RWPE2 (cell line): ENCODE measurements around the gene ZBTB5.
"Not testable (repeated sequence)": the region's sequence is repeated elsewhere in the genome, so short reads cannot be mapped to it uniquely, and the experiment has no call there.

Experiments used
- ATAC-seq: fragments of 200-7000 bp; cut with Tn5 transposase; 3 replicates; pipeline ENCODE4 v1.9.1; 2021; ENCODE audit warnings: low read depth
- DNase-seq: peaks from one replicate; pipeline ENCODE4 v3.0.0-alpha.2; 2020; ENCODE audit warnings: low spot score
- H3K27ac ChIP-seq: fragments of 450-650 bp; 2 replicates; pipeline ENCODE4 v1.5.1; 2017; ENCODE audit warnings: mild to moderate bottlenecking; ENCODE audit not compliant: poor library complexity, severe bottlenecking
- H3K27me3 ChIP-seq: fragments of 250-450 bp; sonication (Bioruptor Pico); 2 replicates; pipeline ENCODE4 v1.5.1; 2021; ENCODE audit warnings: mild to moderate bottlenecking, moderate library complexity; ENCODE audit not compliant: insufficient read depth, poor library complexity, severe bottlenecking
- H3K36me3 ChIP-seq: fragments of 250-450 bp; sonication (Bioruptor Pico); 2 replicates; pipeline ENCODE4 v1.5.1; 2020; ENCODE audit warnings: low read depth, mild to moderate bottlenecking, moderate library complexity
- H3K4me1 ChIP-seq: fragments of 250-450 bp; sonication (Bioruptor Pico); 2 replicates; pipeline ENCODE4 v1.5.1; 2021; ENCODE audit warnings: mild to moderate bottlenecking, moderate library complexity; ENCODE audit not compliant: insufficient read depth, poor library complexity, severe bottlenecking
- H3K4me3 ChIP-seq: fragments of 250-450 bp; sonication (Bioruptor Pico); 2 replicates; pipeline ENCODE4 v1.5.1; 2021; ENCODE audit warnings: mild to moderate bottlenecking, moderate library complexity; ENCODE audit not compliant: severe bottlenecking
- H3K9me3 ChIP-seq: fragments of 250-450 bp; sonication (Bioruptor Pico); 2 replicates; pipeline ENCODE4 v1.5.1; 2021; ENCODE audit warnings: mild to moderate bottlenecking, moderate library complexity; ENCODE audit not compliant: severe bottlenecking
- TF ChIP-seq, protein P1 (sequence below): fragments of 450-650 bp; IDR thresholded peaks from one replicate; pipeline ENCODE4 v1.5.1; 2017; ENCODE audit warnings: mild to moderate bottlenecking, moderate library complexity; ENCODE audit not compliant: poor library complexity, severe bottlenecking

Gene ZBTB5

DNA sequence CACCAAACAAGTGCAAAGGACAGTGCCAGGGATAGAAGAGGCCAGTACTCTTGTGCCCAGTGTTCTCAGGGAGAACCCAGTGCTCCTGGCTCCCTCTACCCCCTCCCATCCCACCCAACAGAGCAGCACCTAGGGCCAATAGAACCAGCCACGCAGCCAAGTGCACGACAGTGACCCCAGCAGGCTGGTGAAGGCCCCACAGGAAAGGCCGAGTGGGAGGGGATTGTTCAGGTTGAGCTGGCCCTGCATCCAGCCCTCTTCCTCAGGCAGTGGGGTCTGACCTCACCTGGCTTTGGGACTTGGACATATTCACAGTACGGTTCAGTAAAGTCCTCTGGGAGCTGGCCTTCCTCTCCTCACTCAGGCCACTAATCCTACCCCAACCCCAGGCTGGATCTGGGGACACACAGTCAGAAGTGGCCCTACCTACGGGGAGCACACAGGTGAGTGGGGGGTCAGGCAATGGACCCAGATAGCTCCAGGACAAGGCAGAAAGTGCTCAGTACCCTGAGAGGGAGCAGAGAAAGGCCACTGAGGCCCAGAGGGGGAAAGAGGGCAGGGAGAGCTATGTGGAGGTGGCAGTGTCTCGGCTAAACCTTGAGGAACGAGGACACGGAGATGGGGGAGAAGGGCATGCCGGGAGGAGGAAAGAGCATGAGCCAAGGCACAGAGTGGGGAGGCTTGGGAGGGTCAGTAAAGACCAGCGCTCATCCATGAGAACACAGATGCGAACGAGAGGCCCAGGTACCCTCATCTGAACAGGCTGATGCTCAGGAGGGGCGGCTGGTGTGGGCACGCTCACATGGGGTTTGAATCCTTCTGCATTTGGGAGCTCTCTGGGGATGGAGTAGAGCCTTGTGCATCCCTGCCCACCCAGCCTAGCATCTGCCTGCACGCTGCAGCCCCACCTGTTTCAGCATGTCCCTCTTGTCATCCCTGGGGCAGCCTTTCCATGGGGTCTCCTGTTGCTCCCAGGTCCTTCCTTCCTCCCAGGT lies 46.1 kb upstream of the ZBTB5 start:
- H3K4me1 ChIP-seq, result no peaks in the 10 kb centered on the region
- DNase-seq, result no peak
- peaks cover 9% of the 10 kb centered on the region; the same call in 1 of the 2 replicates for H3K36me3 ChIP-seq
- H3K9me3 ChIP-seq, result no peaks in the 10 kb centered on the region
- no peak overlapping the region for H3K4me3 ChIP-seq
- no peak overlapping the region for H3K27ac ChIP-seq
- no peaks in the 10 kb centered on the region for H3K27me3 ChIP-seq
- TF ChIP-seq, protein P1, sequence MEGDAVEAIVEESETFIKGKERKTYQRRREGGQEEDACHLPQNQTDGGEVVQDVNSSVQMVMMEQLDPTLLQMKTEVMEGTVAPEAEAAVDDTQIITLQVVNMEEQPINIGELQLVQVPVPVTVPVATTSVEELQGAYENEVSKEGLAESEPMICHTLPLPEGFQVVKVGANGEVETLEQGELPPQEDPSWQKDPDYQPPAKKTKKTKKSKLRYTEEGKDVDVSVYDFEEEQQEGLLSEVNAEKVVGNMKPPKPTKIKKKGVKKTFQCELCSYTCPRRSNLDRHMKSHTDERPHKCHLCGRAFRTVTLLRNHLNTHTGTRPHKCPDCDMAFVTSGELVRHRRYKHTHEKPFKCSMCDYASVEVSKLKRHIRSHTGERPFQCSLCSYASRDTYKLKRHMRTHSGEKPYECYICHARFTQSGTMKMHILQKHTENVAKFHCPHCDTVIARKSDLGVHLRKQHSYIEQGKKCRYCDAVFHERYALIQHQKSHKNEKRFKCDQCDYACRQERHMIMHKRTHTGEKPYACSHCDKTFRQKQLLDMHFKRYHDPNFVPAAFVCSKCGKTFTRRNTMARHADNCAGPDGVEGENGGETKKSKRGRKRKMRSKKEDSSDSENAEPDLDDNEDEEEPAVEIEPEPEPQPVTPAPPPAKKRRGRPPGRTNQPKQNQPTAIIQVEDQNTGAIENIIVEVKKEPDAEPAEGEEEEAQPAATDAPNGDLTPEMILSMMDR, result no peak
- ATAC-seq, result peak; percentile 34

DNA sequence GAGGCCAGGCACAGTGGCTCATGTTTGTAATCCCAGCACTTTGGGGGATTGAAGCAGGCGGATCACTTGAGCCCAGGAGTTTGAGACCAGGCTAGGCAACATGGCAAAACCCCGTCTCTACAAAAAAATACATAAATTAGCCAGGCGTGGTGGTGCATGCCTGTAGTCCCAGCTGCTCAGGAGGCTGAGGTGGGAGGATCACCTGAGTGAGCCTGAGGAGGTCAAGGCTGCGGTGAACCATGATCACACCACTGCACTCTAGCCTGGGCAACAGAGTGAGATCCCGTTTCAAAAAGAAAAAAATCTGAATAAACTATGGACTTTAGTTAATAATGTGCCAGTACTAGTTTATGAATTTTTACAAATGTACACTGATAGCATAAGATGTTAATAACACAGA lies 44.8 kb upstream of the ZBTB5 start:
- ATAC-seq, H3K36me3 ChIP-seq, H3K9me3 ChIP-seq, H3K27ac ChIP-seq, H3K27me3 ChIP-seq, H3K4me1 ChIP-seq, DNase-seq, H3K4me3 ChIP-seq: not testable (repeated sequence)

DNA sequence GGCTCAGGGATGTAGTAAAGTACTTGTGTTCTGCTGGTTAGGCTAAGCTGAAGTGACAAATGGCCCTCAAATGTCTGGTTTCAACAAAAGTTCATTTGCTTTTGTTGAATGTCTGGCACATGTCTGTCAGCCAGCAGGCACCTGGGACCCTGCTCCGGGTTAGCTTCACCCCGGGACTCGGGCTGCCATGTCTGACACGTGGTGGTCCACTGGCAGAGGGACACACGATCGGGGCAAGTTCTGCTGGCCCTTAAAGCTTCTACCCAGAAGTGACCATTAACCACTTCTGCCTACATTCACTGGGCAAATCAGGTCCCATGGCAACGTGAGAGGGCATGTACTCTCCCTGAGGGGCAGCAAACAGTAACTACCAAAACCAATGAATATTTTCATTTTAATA lies 44.3 kb upstream of the ZBTB5 start:
- Histone ChIP-seq H3K4me3 (no peak overlapping the region), H3K9me3 (no peaks in the 10 kb centered on the region), H3K27ac (no peak overlapping the region), H3K27me3 (no peaks in the 10 kb centered on the region), H3K36me3 (peaks cover 11% of the 10 kb centered on the region; the same call in 1 of the 2 replicates), H3K4me1 (no peaks in the 10 kb centered on the region)
- DNase-seq (no peak), ATAC-seq (no peak)
- TF ChIP-seq, protein P1, result no peak

DNA sequence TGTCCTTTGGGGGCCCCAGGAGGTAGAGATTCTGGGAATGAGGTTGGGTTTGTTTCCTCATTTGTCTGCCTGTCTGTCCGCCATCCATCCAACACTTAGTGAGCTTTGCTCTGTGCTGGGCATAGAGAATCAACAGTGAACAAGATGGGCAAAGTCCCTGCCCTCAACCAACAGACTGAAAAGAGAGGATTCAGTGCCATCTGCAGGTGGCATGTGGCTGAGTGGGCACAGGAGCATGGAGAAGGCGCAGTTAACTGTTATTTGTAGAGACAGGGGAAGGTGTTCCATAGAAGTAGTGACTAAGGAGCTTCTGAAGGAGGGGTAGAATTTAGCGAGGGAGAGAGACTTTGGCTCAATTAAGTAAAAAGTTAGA lies 43.6 kb upstream of the ZBTB5 start:
- Histone ChIP-seq H3K36me3 (peaks cover 18% of the 10 kb centered on the region), H3K27me3 (no peaks in the 10 kb centered on the region), H3K4me3 (no peak overlapping the region), H3K27ac (no peak overlapping the region), H3K9me3 (no peaks in the 10 kb centered on the region), H3K4me1 (no peaks in the 10 kb centered on the region)
- peak; percentile 13; the same call in 1 of the 3 replicates for ATAC-seq
- TF ChIP-seq, protein P1, result no peak
- DNase-seq, result no peak

DNA sequence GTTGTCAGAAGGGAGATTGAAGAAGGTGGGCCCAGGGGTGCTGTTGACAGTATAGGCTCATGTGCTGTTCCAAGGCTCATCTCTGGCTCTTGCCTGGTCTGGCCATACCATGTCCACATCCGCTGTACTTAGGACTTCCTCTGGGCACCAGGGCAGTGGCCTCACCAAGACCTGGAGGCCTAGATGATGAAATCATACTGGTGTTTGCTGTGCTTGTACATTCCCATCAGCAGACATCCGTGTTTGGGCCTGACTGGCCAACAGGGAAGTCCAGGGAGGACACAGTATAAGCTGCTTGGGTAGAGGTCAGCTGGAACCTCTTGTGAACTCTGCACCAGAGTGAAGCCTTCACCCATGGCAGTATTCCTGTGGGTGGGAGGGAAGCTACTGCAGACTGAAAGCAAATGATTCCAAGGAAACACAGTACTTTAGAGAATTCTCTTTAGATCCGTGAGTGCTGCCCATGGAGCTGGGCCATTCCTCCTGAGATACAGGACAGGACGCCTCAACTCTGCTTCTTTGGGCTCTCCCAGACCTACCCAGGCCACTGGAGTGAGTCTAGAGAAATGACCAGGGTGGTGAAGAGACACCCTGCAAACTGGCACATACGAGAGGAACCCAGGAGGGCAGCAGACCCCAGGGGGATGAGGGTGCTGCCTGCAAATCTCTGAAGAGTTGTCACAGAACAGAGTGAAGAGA lies 43.0 kb upstream of the ZBTB5 start:
- H3K9me3 ChIP-seq, result no peaks in the 10 kb centered on the region
- H3K27me3 ChIP-seq, result no peaks in the 10 kb centered on the region
- H3K4me1 ChIP-seq, result no peaks in the 10 kb centered on the region
- TF ChIP-seq, protein P1, result no peak
- no peak overlapping the region for H3K27ac ChIP-seq
- DNase-seq (no peak), ATAC-seq (no peak)
- H3K36me3 ChIP-seq, result peaks cover 23% of the 10 kb centered on the region
- H3K4me3 ChIP-seq, result no peak overlapping the region
